Ammon's horn (tissue), 1 donor: Measurements from ENCODE around the gene KRT25.
A peak's percentile ranks its signal among the peaks of the same experiment; 100 is the strongest.

Source experiments
- DNase-seq: peaks from one replicate; pipeline ENCODE4 v3.0.0-alpha.2; 2016; ENCODE audit warnings: low spot score

The KRT25 gene

GRCh38 chr17:40755231-40755630, at the start of gene KRT25:
Gene KRT25 (minus strand): TSS chr17:40755331. CDS start chr17:40755271, 60 bp downstream.
- DNase-seq = no peak

- peak; percentile 59 for DNase-seq
Measured at GRCh38 chr17:40803617-40804082, 48.5 kb upstream of the KRT25 start.

GRCh38 chr17:40801157-40801556, 46.0 kb upstream of the KRT25 start:
- DNase-seq = no peak

GRCh38 chr17:40800381-40800780, 45.2 kb upstream of the KRT25 start:
- DNase-seq = no peak

GRCh38 chr17:40799859-40800258, 44.7 kb upstream of the KRT25 start, which contains the start of gene KRT28:
Gene KRT28 (minus strand): TSS chr17:40799959. CDS start chr17:40799893, 66 bp downstream.
- DNase-seq = no peak

- no peak for DNase-seq
Measured at GRCh38 chr17:40796846-40797245, 41.7 kb upstream of the KRT25 start.

- no peak for DNase-seq
Measured at GRCh38 chr17:40795019-40795667, 40.0 kb upstream of the KRT25 start.

- DNase-seq = no peak
Measured at GRCh38 chr17:40794466-40794865, 39.3 kb upstream of the KRT25 start.

- DNase-seq = no peak
Measured at GRCh38 chr17:40793832-40794231, 38.7 kb upstream of the KRT25 start.

GRCh38 chr17:40791787-40792436, 36.8 kb upstream of the KRT25 start:
- peak; percentile 14 for DNase-seq

- DNase-seq = no peak
Measured at GRCh38 chr17:40791111-40791510, 36.0 kb upstream of the KRT25 start.

GRCh38 chr17:40782450-40782849, 27.3 kb upstream of the KRT25 start, which contains the start of gene KRT27:
Gene KRT27 (minus strand): TSS chr17:40782550. CDS start chr17:40782493, 57 bp downstream.
- DNase-seq = no peak

GRCh38 chr17:40779181-40779909, 24.2 kb upstream of the KRT25 start:
- DNase-seq = no peak

- no peak for DNase-seq
Measured at GRCh38 chr17:40778461-40778860, 23.3 kb upstream of the KRT25 start.

GRCh38 chr17:40777971-40778370, 22.8 kb upstream of the KRT25 start:
- DNase-seq = no peak

- no peak for DNase-seq
Measured at GRCh38 chr17:40777459-40777858, 22.3 kb upstream of the KRT25 start.

GRCh38 chr17:40775945-40776344, 20.8 kb upstream of the KRT25 start:
- DNase-seq = no peak

- no peak for DNase-seq
Measured at GRCh38 chr17:40772101-40772500, 17.0 kb upstream of the KRT25 start, which contains the start of gene KRT26. Gene KRT26 (minus strand): TSS chr17:40772201. CDS start chr17:40772113, 88 bp downstream.

GRCh38 chr17:40765657-40766056, 10.5 kb upstream of the KRT25 start:
- DNase-seq = no peak

GRCh38 chr17:40763752-40764151, 8.6 kb upstream of the KRT25 start:
- no peak for DNase-seq

GRCh38 chr17:40760105-40761016, 5.2 kb upstream of the KRT25 start:
- no peak for DNase-seq

- DNase-seq = no peak
Measured at GRCh38 chr17:40753804-40754203, 1.3 kb downstream of the KRT25 start.
